ENCODE data around the gene LPCAT1. TPM values are rescaled to one million over a fixed set of nuclear protein-coding genes. Genes with fewer than 3 reads are reported as not detected.

Gene LPCAT1
- total and polyA plus RNA-seq, 2 of the 4 experiments (the other 2 are of a cell fraction): 17.7 to 33.6 TPM

DNA sequence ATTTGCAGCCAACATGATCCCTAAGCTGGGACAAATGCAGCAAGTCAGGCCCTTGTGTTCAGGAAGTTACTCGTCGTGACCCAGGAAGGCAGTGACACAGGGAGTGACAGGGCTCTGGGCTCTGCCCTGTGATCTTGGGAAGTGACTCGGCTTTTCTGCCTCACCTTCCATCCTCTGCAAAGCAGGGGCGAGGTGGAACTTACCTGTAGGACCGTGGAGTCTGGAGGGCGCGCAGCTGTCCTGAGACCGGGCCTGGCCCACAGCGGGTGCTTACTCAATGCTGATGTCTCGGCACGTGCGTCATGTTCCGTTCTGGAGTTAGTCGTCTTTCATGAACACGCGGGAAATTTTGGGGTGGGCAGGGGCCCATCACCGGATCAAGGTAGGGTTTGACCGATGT is 22.8 kb upstream of the LPCAT1 start:
- Histone ChIP-seq H2BK5ac (ENCODE audit: low read depth, low read length, poor library complexity, severe bottlenecking) (no peak overlapping the region), H2BK120ac (ENCODE audit: low read depth, low read length) (no peak overlapping the region), H4K5ac (ENCODE audit: low read depth, low read length) (no peak overlapping the region), H4K91ac (ENCODE audit: insufficient read depth, low read depth, low read length) (no peak overlapping the region), H3K9me3 (ENCODE audit: control insufficient read depth, insufficient read depth, low read length) (no peaks in the 10 kb centered on the region), H3K14ac (replicated peaks; ENCODE audit: low read depth, low read length) (no peak overlapping the region), H3K23ac (ENCODE audit: low read depth, low read length) (no peak overlapping the region), H3K56ac (ENCODE audit: extremely low read depth, insufficient read depth, low read length) (no peak overlapping the region), H3K9ac (ENCODE audit: low read depth, low read length) (no peak overlapping the region), H3K4ac (ENCODE audit: low read depth, low read length) (no peak overlapping the region), H4K20me1 (ENCODE audit: insufficient read depth, low read length) (no peaks in the 10 kb centered on the region; the same call in 1 of the 2 replicates), H3K9me1 (ENCODE audit: insufficient read depth, low read length) (peaks cover 10% of the 10 kb centered on the region; the same call in 1 of the 2 replicates), H3K18ac (ENCODE audit: low read depth, low read length) (no peak overlapping the region), H2BK15ac (ENCODE audit: low read depth, low read length) (no peak overlapping the region), H3K4me2 (ENCODE audit: low read depth, low read length) (no peak overlapping the region), H3K4me1 (ENCODE audit: control insufficient read depth, insufficient read depth, low read length) (no peaks in the 10 kb centered on the region), H4K8ac (ENCODE audit: low read depth in 2 of 2, low read length in 2 of 2) (no peak overlapping the region), H3K36me3 (ENCODE audit: control insufficient read depth, insufficient read depth, low read length) (no peaks in the 10 kb centered on the region), H2BK20ac (ENCODE audit: low read depth, low read length) (no peak overlapping the region), H2AK5ac (ENCODE audit: low read depth, low read length) (no peak overlapping the region), H3K27me3 (ENCODE audit: control insufficient read depth, insufficient read depth, low read length) (peaks cover 35% of the 10 kb centered on the region), H3K4me3 (ENCODE audit: insufficient read depth, low read depth, low read length) (no peak overlapping the region), H2AFZ (replicated peaks; ENCODE audit: low read length, poor library complexity) (no peak overlapping the region), H3K79me1 (ENCODE audit: low read depth in 1 of 2, low read length in 2 of 2) (no peaks in the 10 kb centered on the region), H3K27ac (ENCODE audit: insufficient read depth, low read length) (no peak overlapping the region), H2AK9ac (replicated peaks; ENCODE audit: low read depth, low read length, poor library complexity) (no peak overlapping the region)
- ChIA-PET POLR2A (ENCODE audit: unreplicated experiment) (no interaction called here), CTCF (no interaction called here)
- no peak for TF ChIP-seq BHLHE40 (IDR thresholded peaks at IDR 0.05; ENCODE audit: low read depth, low read length)
- TF ChIP-seq, protein P1, sequence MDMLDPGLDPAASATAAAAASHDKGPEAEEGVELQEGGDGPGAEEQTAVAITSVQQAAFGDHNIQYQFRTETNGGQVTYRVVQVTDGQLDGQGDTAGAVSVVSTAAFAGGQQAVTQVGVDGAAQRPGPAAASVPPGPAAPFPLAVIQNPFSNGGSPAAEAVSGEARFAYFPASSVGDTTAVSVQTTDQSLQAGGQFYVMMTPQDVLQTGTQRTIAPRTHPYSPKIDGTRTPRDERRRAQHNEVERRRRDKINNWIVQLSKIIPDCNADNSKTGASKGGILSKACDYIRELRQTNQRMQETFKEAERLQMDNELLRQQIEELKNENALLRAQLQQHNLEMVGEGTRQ (IDR thresholded peaks at IDR 0.05; ENCODE audit: low read depth, low read length): no peak
- dilution Hi-C loops (cut with HindIII; ENCODE audit: low sequenced_read_pairs, unreplicated experiment) (no loop called here), intact Hi-C loops (cut with micrococcal nuclease) (no loop called here), in situ Hi-C loops (cut with MboI; ENCODE audit: low sequenced_read_pairs) (no loop called here)
- no peak for DNase-seq
- 96% methylated on average over 4 of the region's 18 CpGs; no CpG with 5 or more reads in 1 of the 2 experiments for WGBS, 2 experiments (ENCODE audit: extremely low coverage in 2 of 2, insufficient read length in 1 of 2)
- BruUV-seq (replicated peaks): no TSS peak
- no peak for ATAC-seq (ENCODE audit: low read depth)

All from IMR-90 (cell line).